Natural killer cell treated with Interleukin-12 subunit alpha and Interleukin-12 subunit beta and Interleukin-15 and Interleukin-18, amount 100 ng/mL, for 72 hours (primary cell): ENCODE measurements around the gene ATP9A. TPM values are rescaled to one million over a fixed set of nuclear protein-coding genes. Genes with fewer than 3 reads are reported as not detected.

ENCODE experiments used
- ATAC-seq, 2 donors: fragments of 150-1000 bp; cut with Tn5 transposase in 1 of 2; sonication (Bioruptor Pico), chemical (Tn5 transposase) in 1 of 2; 2 replicates each; pipeline ENCODE4 v1.10.0; 2021
- DNase-seq: peaks from one replicate; pipeline ENCODE4 v3.0.0; 2022; ENCODE audit warnings: low spot score
- H3K27ac Mint-ChIP-seq, 2 donors: 1 replicate in 1 of 2; 2 replicates in 1 of 2; pipeline ENCODE4 v1.8.0; 2022; ENCODE audit warnings: mixed read lengths in 2 of 2, mild to moderate bottlenecking in 1 of 2, moderate library complexity in 1 of 2
- H3K27me3 Mint-ChIP-seq, 2 donors: 1 replicate in 1 of 2; 2 replicates in 1 of 2; pipeline ENCODE4 v1.8.0; 2022; ENCODE audit warnings: mixed read lengths in 2 of 2
- H3K36me3 Mint-ChIP-seq: one replicate; pipeline ENCODE4 v1.8.0; 2022; ENCODE audit warnings: mixed read lengths
- H3K4me1 Mint-ChIP-seq, 2 donors: 1 replicate in 1 of 2; 2 replicates in 1 of 2; pipeline ENCODE4 v1.8.0; 2022; ENCODE audit warnings: low read depth in 2 of 2, mixed read lengths in 2 of 2, mild to moderate bottlenecking in 1 of 2
- H3K4me3 Mint-ChIP-seq: one replicate; pipeline ENCODE4 v1.8.0; 2022; ENCODE audit warnings: mixed read lengths
- H3K9me3 Mint-ChIP-seq: 2 replicates; pipeline ENCODE4 v1.8.0; 2022; ENCODE audit warnings: mixed read lengths
- total RNA-seq, 2 donors: library from RNA; stranded (reverse); gene quantifications; one replicate each; pipeline ENCODE4 v1.2.3, GENCODE V29; 2022

Gene ATP9A
- total RNA-seq, 2 donors from 2014 or later: 1.4 to 18.9 TPM

- no peak for DNase-seq
- ATAC-seq: no peak
- Mint-ChIP-seq H3K27ac (no peak overlapping the region), H3K9me3 (no peaks in the 10 kb centered on the region), H3K27me3 (no peaks in the 10 kb centered on the region), H3K4me1 (peaks cover 33 to 34% of the 10 kb centered on the region in 2 donors), H3K36me3 (no peaks in the 10 kb centered on the region), H3K4me3 (no peak overlapping the region)
Observed at GRCh38 chr20:51634257-51634656, 133.9 kb downstream of the ATP9A start.

- peak overlapping the region in 1 of 2 donors; percentile 78 for H3K27ac Mint-ChIP-seq
- DNase-seq: no peak
- H3K4me3 Mint-ChIP-seq: no peak overlapping the region
- peaks cover 37 to 39% of the 10 kb centered on the region in 2 donors for H3K4me1 Mint-ChIP-seq
- no peak for ATAC-seq
- H3K36me3 Mint-ChIP-seq: no peaks in the 10 kb centered on the region
- no peaks in the 10 kb centered on the region for H3K27me3 Mint-ChIP-seq
- H3K9me3 Mint-ChIP-seq: no peaks in the 10 kb centered on the region
Observed at GRCh38 chr20:51633430-51633829, 134.8 kb downstream of the ATP9A start.

- peak overlapping the region; percentile 72 to 82 for H3K27ac Mint-ChIP-seq
- no peaks in the 10 kb centered on the region for H3K36me3 Mint-ChIP-seq
- H3K27me3 Mint-ChIP-seq: no peaks in the 10 kb centered on the region
- H3K4me3 Mint-ChIP-seq: peak overlapping the region; percentile 70
- ATAC-seq (no peak), DNase-seq (no peak)
- H3K4me1 Mint-ChIP-seq: peaks cover 41 to 45% of the 10 kb centered on the region in 2 donors
- no peaks in the 10 kb centered on the region for H3K9me3 Mint-ChIP-seq
Observed at GRCh38 chr20:51631953-51632352, 136.2 kb downstream of the ATP9A start.

GRCh38 chr20:51631011-51631950 is 136.9 kb downstream of the ATP9A start:
- peak overlapping the region; percentile 70 for H3K4me3 Mint-ChIP-seq
- no peaks in the 10 kb centered on the region for H3K9me3 Mint-ChIP-seq
- H3K27ac Mint-ChIP-seq: peak overlapping the region; percentile 72 to 82
- DNase-seq: peak; percentile 65
- H3K27me3 Mint-ChIP-seq: no peaks in the 10 kb centered on the region
- H3K36me3 Mint-ChIP-seq: no peaks in the 10 kb centered on the region
- peak; percentile 70 to 81 for ATAC-seq
- peaks cover 41 to 45% of the 10 kb centered on the region in 2 donors for H3K4me1 Mint-ChIP-seq

- Mint-ChIP-seq H3K27ac (peak overlapping the region; percentile 39 to 72), H3K4me1 (peaks cover 41% of the 10 kb centered on the region in 2 donors), H3K36me3 (no peaks in the 10 kb centered on the region), H3K4me3 (peak overlapping the region; percentile 56), H3K27me3 (no peaks in the 10 kb centered on the region), H3K9me3 (no peaks in the 10 kb centered on the region)
- ATAC-seq (no peak), DNase-seq (no peak)
Observed at GRCh38 chr20:51629399-51630058, 138.7 kb downstream of the ATP9A start.

GRCh38 chr20:51628533-51629398 is 139.4 kb downstream of the ATP9A start:
- Mint-ChIP-seq H3K36me3 (no peaks in the 10 kb centered on the region), H3K9me3 (no peaks in the 10 kb centered on the region), H3K4me3 (peak overlapping the region; percentile 56), H3K4me1 (peaks cover 41 to 44% of the 10 kb centered on the region in 2 donors), H3K27me3 (no peaks in the 10 kb centered on the region), H3K27ac (peak overlapping the region; percentile 30 to 39)
- no peak for DNase-seq
- peak in 1 of 2 donors; percentile 76 for ATAC-seq

GRCh38 chr20:51627586-51627985 is 140.6 kb downstream of the ATP9A start:
- peaks cover 41 to 46% of the 10 kb centered on the region in 2 donors for H3K4me1 Mint-ChIP-seq
- H3K27ac Mint-ChIP-seq: no peak overlapping the region
- no peak overlapping the region for H3K4me3 Mint-ChIP-seq
- H3K27me3 Mint-ChIP-seq: no peaks in the 10 kb centered on the region
- ATAC-seq (no peak), DNase-seq (no peak)
- no peaks in the 10 kb centered on the region for H3K9me3 Mint-ChIP-seq
- no peaks in the 10 kb centered on the region for H3K36me3 Mint-ChIP-seq

GRCh38 chr20:51625105-51625504 is 143.1 kb downstream of the ATP9A start:
- ATAC-seq: no peak
- H3K9me3 Mint-ChIP-seq: no peaks in the 10 kb centered on the region

GRCh38 chr20:51624157-51624731 is 143.9 kb downstream of the ATP9A start:
- DNase-seq: no peak
- H3K36me3 Mint-ChIP-seq: no peaks in the 10 kb centered on the region

More at GRCh38 chr20:51625105-51625504, 143.1 kb downstream of the ATP9A start:
- Mint-ChIP-seq H3K27me3 (no peaks in the 10 kb centered on the region), H3K36me3 (no peaks in the 10 kb centered on the region), H3K4me3 (no peak overlapping the region), H3K4me1 (peaks cover 20 to 25% of the 10 kb centered on the region in 2 donors), H3K27ac (no peak overlapping the region)
- no peak for DNase-seq

GRCh38 chr20:51623255-51623654 is 144.9 kb downstream of the ATP9A start:
- no peaks in the 10 kb centered on the region for H3K36me3 Mint-ChIP-seq

More at GRCh38 chr20:51624157-51624731, 143.9 kb downstream of the ATP9A start:
- peaks cover 13 to 20% of the 10 kb centered on the region in 2 donors for H3K4me1 Mint-ChIP-seq
- H3K27ac Mint-ChIP-seq: peak overlapping the region in 1 of 2 donors; percentile 21
- ATAC-seq: peak; percentile 49 to 67
- no peaks in the 10 kb centered on the region for H3K27me3 Mint-ChIP-seq
- no peak overlapping the region for H3K4me3 Mint-ChIP-seq
- H3K9me3 Mint-ChIP-seq: no peaks in the 10 kb centered on the region

GRCh38 chr20:51622004-51622874 is 146.0 kb downstream of the ATP9A start:
- H3K9me3 Mint-ChIP-seq: no peaks in the 10 kb centered on the region
- H3K36me3 Mint-ChIP-seq: no peaks in the 10 kb centered on the region
- no peak overlapping the region for H3K4me3 Mint-ChIP-seq
- peaks cover 2 to 5% of the 10 kb centered on the region in 2 donors for H3K4me1 Mint-ChIP-seq
- no peaks in the 10 kb centered on the region for H3K27me3 Mint-ChIP-seq
- no peak overlapping the region for H3K27ac Mint-ChIP-seq
- ATAC-seq (no peak), DNase-seq (no peak)

More at GRCh38 chr20:51623255-51623654, 144.9 kb downstream of the ATP9A start:
- no peaks in the 10 kb centered on the region for H3K27me3 Mint-ChIP-seq
- no peak overlapping the region for H3K27ac Mint-ChIP-seq
- H3K9me3 Mint-ChIP-seq: no peaks in the 10 kb centered on the region
- no peak for ATAC-seq
- H3K4me3 Mint-ChIP-seq: no peak overlapping the region
- H3K4me1 Mint-ChIP-seq: peaks cover 5 to 10% of the 10 kb centered on the region in 2 donors
- no peak for DNase-seq

GRCh38 chr20:51620432-51620831 is 147.8 kb downstream of the ATP9A start:
- no peak overlapping the region for H3K27ac Mint-ChIP-seq
- H3K9me3 Mint-ChIP-seq: no peaks in the 10 kb centered on the region
- DNase-seq: no peak
- no peaks in the 10 kb centered on the region for H3K27me3 Mint-ChIP-seq
- peaks cover 2 to 5% of the 10 kb centered on the region in 2 donors for H3K4me1 Mint-ChIP-seq
- no peak for ATAC-seq
- no peaks in the 10 kb centered on the region for H3K36me3 Mint-ChIP-seq
- no peak overlapping the region for H3K4me3 Mint-ChIP-seq
